GM19452 (cell line): ENCODE measurements around the gene RHOA.
A peak's percentile ranks its signal among the peaks of the same experiment; 100 is the strongest.
"Not testable (repeated sequence)": the region's sequence is repeated elsewhere in the genome, so short reads cannot be mapped to it uniquely, and the experiment has no call there.

Experiments used
- ATAC-seq: cut with Tn5 transposase; IDR thresholded peaks from one replicate; pipeline ENCODE4 v1.9.1; 2021; ENCODE audit not compliant: unreplicated experiment

RHOA gene

DNA sequence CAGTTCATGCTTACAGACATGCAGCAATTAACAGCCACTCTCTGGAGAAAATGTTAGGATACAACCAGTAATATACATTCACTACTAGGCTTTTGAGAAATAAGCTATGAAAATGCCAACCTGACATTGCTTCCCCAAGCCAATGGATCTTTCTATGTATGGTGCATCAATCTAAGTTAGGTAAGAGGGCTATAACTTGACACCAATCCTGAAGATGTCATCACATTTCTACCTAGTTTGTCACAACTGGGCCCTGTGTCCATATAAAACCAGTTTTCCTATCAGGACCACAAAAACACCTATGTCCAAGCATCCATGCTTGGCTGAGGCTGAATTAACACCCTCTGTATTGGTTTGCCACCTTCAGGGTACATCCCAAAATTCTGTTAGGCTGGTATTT is 39.8 kb downstream of the RHOA start:
- ATAC-seq, result no peak

DNA sequence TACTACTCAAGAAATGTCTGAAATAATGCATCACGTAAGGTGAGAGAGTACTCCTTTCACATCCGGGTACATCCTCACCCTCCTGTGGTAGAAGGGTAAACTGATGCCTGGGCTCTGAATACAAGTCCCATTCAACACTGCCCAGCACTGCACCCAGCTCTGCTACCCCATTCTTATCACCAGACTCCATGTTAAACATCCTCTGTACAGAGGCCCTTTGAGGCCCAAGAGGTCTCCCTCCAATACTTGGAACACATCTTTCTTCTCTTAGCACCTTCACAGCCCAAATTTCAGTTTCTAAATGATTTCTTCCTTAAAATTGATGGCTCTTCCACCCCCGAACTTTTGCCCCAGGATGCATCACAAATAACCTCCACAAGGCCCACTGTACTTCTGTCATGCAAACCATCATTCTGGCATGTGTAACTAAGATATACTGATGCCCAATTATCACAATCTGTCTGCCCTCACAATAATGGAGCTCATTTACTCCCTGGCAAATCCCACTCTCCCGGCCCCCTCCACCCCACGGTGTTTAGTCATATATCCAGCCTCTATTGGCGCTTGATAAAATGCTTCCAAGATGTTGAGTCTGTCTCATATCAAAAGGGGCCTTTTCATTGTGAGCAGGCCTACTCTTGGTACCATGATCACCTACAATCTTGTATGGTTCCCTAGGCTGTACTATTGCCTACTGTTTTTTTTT is 41.0 kb downstream of the RHOA start:
- ATAC-seq, result no peak

DNA sequence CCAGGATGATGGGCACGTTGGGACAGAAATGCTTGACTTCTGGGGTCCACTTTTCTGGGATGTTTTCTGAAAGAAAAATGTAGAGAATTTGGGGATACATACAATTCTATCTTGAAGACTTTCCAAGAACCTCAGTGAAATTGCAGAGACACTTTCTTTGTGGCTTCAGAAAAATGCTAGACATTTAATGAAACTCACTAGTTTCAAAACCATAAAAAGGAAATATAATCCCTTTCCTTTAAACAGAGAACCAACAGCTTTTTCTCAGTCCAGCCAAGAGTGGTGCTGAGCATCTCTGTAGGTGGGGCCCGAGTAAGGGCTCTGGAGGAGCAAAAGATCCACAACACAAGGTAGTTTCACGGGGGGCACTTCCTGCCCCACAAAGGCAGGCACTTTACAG is 49.2 kb downstream of the RHOA start:
- ATAC-seq, result no peak

- ATAC-seq, result no peak
Observed at GRCh38 chr3:49359623-49360022, 52.2 kb downstream of the RHOA start.

GRCh38 chr3:49358884-49359225 is 52.9 kb downstream of the RHOA start:
- no peak for ATAC-seq

- ATAC-seq, result peak; percentile 85
Observed at GRCh38 chr3:49358217-49358883, 53.4 kb downstream of the RHOA start, which contains the start of gene GPX1. Gene GPX1, minus strand, starts transcription at chr3:49358353. Its CDS starts 75 bp downstream, at chr3:49358278.

DNA sequence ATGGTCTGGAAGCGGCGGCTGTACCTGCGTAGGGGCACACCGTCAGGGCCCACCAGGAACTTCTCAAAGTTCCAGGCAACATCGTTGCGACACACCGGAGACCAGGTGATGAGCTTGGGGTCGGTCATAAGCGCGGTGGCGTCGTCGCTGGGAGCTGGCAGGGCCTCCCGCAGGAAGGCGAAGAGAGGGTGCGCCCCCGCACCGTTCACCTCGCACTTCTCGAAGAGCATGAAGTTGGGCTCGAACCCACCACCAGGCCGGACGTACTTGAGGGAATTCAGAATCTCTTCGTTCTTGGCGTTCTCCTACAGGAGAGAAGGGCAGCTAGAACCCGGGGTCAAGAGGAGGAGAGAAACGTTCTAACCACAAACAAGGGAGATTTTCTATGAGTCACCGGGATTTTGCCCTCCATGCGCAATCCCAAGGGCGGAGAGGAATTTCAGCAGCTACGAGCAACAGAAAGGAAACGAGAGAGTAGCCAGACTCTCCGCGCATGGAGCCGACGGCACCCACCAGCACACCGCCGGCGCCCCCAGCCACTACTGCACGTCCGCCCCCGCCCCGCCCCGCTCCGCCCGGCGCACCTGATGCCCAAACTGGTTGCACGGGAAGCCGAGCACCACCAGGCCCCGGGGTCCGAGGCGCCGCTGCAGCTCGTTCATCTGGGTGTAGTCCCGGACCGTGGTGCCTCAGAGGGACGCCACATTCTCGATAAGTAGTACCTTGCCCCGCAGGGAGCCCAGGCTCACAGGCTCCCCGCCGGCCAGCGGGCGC is 54.1 kb downstream of the RHOA start:
- peak; percentile 6 for ATAC-seq

GRCh38 chr3:49357095-49357442 is 54.7 kb downstream of the RHOA start:
- not testable (repeated sequence) for ATAC-seq

- ATAC-seq, result no peak
Observed at GRCh38 chr3:49352890-49353421, 58.8 kb downstream of the RHOA start.

GRCh38 chr3:49352281-49352680 is 59.5 kb downstream of the RHOA start:
- no peak for ATAC-seq

DNA sequence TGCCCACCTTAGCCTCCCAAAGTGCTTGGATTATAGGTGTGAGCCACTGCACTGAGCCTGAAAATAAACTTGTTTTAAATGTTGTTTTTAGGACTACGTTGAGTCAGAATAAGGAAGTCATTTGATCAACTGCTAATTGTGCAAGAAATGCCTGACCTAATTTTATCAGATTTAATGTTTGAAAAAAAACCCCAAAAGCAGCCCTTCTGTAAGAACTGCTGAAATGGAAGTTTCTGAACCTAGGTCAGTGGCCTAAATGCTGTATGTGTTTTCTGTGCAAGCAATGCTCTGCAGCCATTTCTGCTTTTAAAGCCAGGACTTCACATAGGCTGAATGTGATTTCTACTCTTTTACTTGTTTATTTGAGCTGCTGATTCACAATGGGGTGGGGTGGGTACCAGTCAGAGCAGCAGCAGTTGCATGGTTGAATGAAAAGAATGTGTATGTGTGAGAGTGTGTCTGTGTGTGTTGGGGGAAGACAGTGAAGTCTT is 60.2 kb downstream of the RHOA start:
- no peak for ATAC-seq

- no peak for ATAC-seq
Observed at GRCh38 chr3:49349348-49350114, 62.2 kb downstream of the RHOA start.

GRCh38 chr3:49348361-49348760 is 63.4 kb downstream of the RHOA start:
- not testable (repeated sequence) for ATAC-seq

DNA sequence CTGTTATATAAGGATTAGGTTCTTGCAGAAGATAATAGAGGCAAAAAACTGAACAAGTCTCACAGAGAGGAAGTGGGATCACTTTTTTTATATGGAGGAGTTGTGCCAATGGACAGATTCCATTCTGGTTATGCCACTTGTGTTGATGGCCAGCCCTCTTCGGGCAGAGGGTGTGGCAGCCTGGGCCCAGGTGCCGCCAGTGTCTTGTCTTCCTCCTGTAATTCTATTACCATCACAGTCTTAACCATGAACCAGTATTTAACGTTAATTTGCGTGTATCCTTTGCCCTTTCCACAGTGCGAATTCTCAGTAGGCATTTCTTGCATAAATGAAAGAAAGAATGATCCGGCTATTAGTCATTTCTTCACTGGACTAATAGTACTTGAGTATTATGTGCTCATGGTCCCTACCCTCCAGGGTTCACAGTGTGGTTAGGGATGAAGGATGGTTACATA is 65.0 kb downstream of the RHOA start:
- ATAC-seq, result no peak

DNA sequence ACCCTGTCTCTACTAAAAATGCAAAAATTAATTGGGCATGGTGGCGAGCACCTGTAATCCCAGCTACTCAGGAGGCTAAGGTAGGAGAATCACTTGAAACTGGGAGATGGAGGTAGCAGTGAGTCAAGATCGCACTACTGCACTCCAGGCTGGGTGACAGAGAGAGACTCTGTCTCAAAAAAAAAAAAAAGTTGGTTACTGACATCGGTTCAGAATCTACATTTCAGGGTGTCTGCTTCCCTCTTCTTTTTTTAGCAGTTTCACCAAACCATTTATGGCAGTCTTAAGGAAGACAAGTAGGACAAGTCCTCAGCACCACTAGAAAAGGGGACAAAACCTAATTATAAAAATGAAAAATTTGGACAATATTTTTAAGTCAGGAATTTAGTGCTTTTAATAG is 68.6 kb downstream of the RHOA start:
- ATAC-seq, result no peak

DNA sequence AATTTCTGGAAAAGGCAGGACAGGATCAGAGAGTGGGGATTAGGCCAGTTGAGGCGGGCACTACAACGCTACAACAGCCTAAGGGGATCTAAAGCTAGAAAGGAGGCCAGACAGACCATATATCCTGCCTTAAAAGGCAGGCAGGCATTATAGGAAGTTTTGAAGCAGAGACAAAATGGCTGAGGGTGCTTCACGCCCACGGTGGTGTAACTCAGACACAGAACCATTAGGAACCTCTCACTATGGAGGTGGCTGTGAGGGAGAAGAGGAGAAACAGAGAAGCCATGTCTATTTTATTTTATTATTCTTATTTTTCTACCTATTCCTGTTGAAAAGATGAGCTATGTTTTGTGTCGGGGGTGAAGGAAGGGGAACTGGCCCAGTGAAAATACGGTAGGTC is 69.8 kb downstream of the RHOA start:
- no peak for ATAC-seq

DNA sequence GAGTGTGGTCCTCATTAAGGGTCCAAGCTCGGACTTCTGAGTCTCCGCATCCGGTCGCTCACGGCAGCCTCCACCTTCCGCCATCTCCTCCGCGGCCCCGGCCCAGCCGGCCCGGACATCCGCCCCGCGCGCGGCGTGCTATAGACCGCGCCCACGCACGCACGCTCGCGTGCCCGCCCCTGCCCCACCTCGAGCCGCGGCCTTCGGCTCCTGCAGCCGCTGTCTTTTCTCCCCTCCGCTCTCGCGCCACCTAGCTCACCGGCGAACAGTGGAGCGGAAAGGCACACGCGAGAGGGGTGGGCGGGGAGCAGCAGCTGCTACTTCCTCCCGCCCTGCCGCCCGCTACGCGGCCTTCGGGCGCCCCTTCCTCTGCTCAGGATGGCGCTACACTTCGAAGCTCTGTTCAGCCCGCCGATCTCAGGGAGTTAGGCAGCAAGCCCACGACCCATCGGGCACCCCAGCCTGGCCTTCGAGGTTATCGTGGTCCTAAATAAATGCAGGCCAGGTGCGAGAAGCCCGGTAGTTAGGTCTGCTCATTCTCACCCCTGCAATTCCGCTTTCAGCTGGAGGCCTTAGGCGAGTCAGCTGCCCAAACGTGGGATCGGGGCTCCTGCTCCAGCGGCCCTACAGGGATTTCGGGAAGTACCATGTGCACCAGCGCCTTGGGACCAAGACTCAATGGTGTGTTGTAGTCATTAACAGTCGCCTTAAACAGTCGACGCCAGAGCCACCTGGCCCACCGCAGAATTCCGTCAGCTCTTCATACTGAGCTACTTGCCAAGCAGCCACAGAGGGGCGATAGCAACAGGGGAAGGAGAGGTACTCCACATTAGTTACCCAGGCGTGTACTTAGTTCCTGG is 71.6 kb downstream of the RHOA start, which contains the start of gene USP4:
Gene USP4 (minus strand): TSS at position 113 of the 860 bp plus-strand sequence. CDS start 29 bp downstream, at position 84.
- peak; percentile 81 for ATAC-seq

- ATAC-seq, result peak; percentile 8
Observed at GRCh38 chr3:49339581-49339940, 72.2 kb downstream of the RHOA start.

DNA sequence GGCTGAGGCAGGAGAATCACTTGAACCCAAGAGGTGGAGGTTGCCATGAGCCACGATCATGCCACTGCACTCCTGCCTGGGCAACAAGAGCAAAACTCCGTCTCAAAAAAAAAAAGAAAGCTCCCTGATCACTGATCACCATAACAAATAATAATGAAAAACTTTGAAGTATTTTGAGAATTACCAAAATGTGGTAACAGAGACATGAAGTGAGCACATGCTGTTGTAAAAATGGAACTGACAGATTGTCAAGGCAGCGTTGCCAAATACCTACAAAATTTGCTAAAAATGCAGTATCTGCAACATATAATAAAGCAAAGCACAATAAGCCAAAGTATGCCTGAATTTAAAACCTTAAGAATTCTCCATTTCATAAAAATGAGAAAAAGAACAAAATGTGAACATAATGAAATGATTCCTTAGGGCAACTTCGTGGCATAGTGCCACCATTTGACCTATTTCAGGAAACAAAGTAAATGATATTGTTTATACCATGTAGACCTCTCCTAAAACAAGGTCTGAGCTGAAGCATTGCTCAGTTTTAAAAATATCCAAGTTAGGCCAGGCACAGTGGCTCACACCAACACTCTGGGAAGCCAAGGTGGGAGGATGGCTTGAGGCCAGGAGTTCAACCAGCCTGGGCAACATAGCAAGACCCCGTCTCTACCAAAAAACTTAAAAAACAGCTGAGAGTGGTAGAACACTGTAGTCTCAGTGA is 77.7 kb downstream of the RHOA start:
- ATAC-seq, result no peak
